Stimulated activated CD4-positive, alpha-beta T cell treated with anti-CD3 and anti-CD28 coated beads, Interleukin-2, amount 100 ng/mL, for 24 hours (primary cell): ENCODE results near the gene C1QTNF9.
"Not testable (repeated sequence)": the region's sequence is repeated elsewhere in the genome, so short reads cannot be mapped to it uniquely, and the experiment has no call there.

ENCODE experiments used
- DNase-seq, 2 donors: peaks; one replicate each; pipeline ENCODE4 v3.0.0-alpha.2; 2020

C1QTNF9 gene

GRCh38 chr13:24371273-24371672 lies 61.9 kb downstream of the C1QTNF9 start:
- DNase-seq = not testable (repeated sequence)
